AG10803 (cell line): ENCODE measurements around the gene TFCP2L1.
"Not testable (repeated sequence)": the region's sequence is repeated elsewhere in the genome, so short reads cannot be mapped to it uniquely, and the experiment has no call there.

Experiments
- DNase-seq: peaks from one replicate; pipeline ENCODE4 v3.0.0; 2010; ENCODE audit warnings: low read depth
- H3K4me3 ChIP-seq: 2 replicates; pipeline ENCODE4 v1.5.1; 2011; ENCODE audit warnings: mild to moderate bottlenecking, low read length, control low read depth
- CTCF ChIP-seq: conservative IDR thresholded peaks from 2 replicates; pipeline ENCODE4 v1.5.1; 2011; ENCODE audit warnings: mild to moderate bottlenecking, low read length, control low read depth, inconsistent platforms

Gene TFCP2L1

GRCh38 chr2:121284463-121285449, at the start of gene TFCP2L1:
TFCP2L1 (minus strand) TSS chr2:121285202; CDS start chr2:121285109, 93 bp downstream.
- no peak for DNase-seq
- no peak for TF ChIP-seq CTCF
- H3K4me3 ChIP-seq, result no peak within 1 kb of the TSS

- no peak for TF ChIP-seq CTCF
- no peak for DNase-seq
- H3K4me3 ChIP-seq, result no peak overlapping the region
Measured at GRCh38 chr2:121333834-121334558, 49.0 kb upstream of the TFCP2L1 start.

GRCh38 chr2:121333231-121333630, 48.2 kb upstream of the TFCP2L1 start:
- no peak overlapping the region for H3K4me3 ChIP-seq
- TF ChIP-seq CTCF, result no peak
- no peak for DNase-seq

GRCh38 chr2:121331324-121331723, 46.3 kb upstream of the TFCP2L1 start:
- not testable (repeated sequence) for DNase-seq, H3K4me3 ChIP-seq

GRCh38 chr2:121330921-121331320, 45.9 kb upstream of the TFCP2L1 start:
- no peak for DNase-seq
- no peak for TF ChIP-seq CTCF
- no peak overlapping the region for H3K4me3 ChIP-seq

GRCh38 chr2:121329786-121330185, 44.8 kb upstream of the TFCP2L1 start:
- no peak overlapping the region for H3K4me3 ChIP-seq
- TF ChIP-seq CTCF, result no peak
- DNase-seq, result no peak

- H3K4me3 ChIP-seq, result no peak overlapping the region
- no peak for TF ChIP-seq CTCF
- no peak for DNase-seq
Measured at GRCh38 chr2:121326628-121327027, 41.6 kb upstream of the TFCP2L1 start.
